ENCODE measurements around the gene YIPF2.

Gene YIPF2

GRCh38 chr19:10922638-10923014, 5.8 kb downstream of the YIPF2 start:
- no peak for TF ChIP-seq CTCF (IDR thresholded peaks at IDR 0.05; ENCODE audit: control insufficient read depth, insufficient read depth, low read depth, low read length, missing control alignments)

GRCh38 chr19:10921910-10922637, 6.4 kb downstream of the YIPF2 start:
- TF ChIP-seq CTCF (IDR thresholded peaks at IDR 0.05; ENCODE audit: control insufficient read depth, insufficient read depth, low read depth, low read length, missing control alignments) = no peak
- H3K4me3 ChIP-seq (ENCODE audit: control insufficient read depth, low read depth, low read length) = no peak overlapping the region
- DNase-seq (ENCODE audit: low read depth) = no peak

More at GRCh38 chr19:10922638-10923014, 5.8 kb downstream of the YIPF2 start:
- H3K4me3 ChIP-seq (ENCODE audit: control insufficient read depth, low read depth, low read length) = no peak overlapping the region
- no peak for DNase-seq (ENCODE audit: low read depth)

- DNase-seq (ENCODE audit: low read depth) = no peak
- no peak for TF ChIP-seq CTCF (IDR thresholded peaks at IDR 0.05; ENCODE audit: control insufficient read depth, insufficient read depth, low read depth, low read length, missing control alignments)
- no peak overlapping the region for H3K4me3 ChIP-seq (ENCODE audit: control insufficient read depth, low read depth, low read length)
These were observed 7.1 kb downstream of the YIPF2 start for GRCh38 chr19:10921199-10921909.

- no peak for TF ChIP-seq CTCF (IDR thresholded peaks at IDR 0.05; ENCODE audit: control insufficient read depth, insufficient read depth, low read depth, low read length, missing control alignments)
- no peak overlapping the region for H3K4me3 ChIP-seq (ENCODE audit: control insufficient read depth, low read depth, low read length)
- no peak for DNase-seq (ENCODE audit: low read depth)
These were observed 7.7 kb downstream of the YIPF2 start for GRCh38 chr19:10920781-10921180.

GRCh38 chr19:10920288-10920655, 8.2 kb downstream of the YIPF2 start:
- no peak for DNase-seq (ENCODE audit: low read depth)
- no peak overlapping the region for H3K4me3 ChIP-seq (ENCODE audit: control insufficient read depth, low read depth, low read length)
- no peak for TF ChIP-seq CTCF (IDR thresholded peaks at IDR 0.05; ENCODE audit: control insufficient read depth, insufficient read depth, low read depth, low read length, missing control alignments)

GRCh38 chr19:10919352-10920287, 8.8 kb downstream of the YIPF2 start:
- no peak for DNase-seq (ENCODE audit: low read depth)
- no peak for TF ChIP-seq CTCF (IDR thresholded peaks at IDR 0.05; ENCODE audit: control insufficient read depth, insufficient read depth, low read depth, low read length, missing control alignments)

More at GRCh38 chr19:10919352-10920287, 8.8 kb downstream of the YIPF2 start:
- no peak overlapping the region for H3K4me3 ChIP-seq (ENCODE audit: control insufficient read depth, low read depth, low read length)
